Kidney epithelial cell (primary cell): ENCODE data around the gene CNNM2. TPM values are rescaled to one million over a fixed set of nuclear protein-coding genes. Genes with fewer than 3 reads are reported as not detected.

Experiments
- DNase-seq: peaks from one replicate; pipeline ENCODE4 v3.0.0-alpha.2; 2010; ENCODE audit warnings: low read depth
- H3K27me3 ChIP-seq: 2 replicates; pipeline ENCODE4 v1.6.0; 2011; ENCODE audit warnings: low read length; ENCODE audit not compliant: control insufficient read depth, insufficient read depth
- H3K36me3 ChIP-seq: 2 replicates; pipeline ENCODE4 v1.5.1; 2011; ENCODE audit warnings: low read length; ENCODE audit not compliant: control insufficient read depth, insufficient read depth
- H3K4me3 ChIP-seq: 2 replicates; pipeline ENCODE4 v1.5.1; 2011; ENCODE audit warnings: low read depth, mild to moderate bottlenecking, control low read depth, low read length
- total RNA-seq: library from RNA; depleted of rRNA; stranded (reverse); fragments of >200 nt; gene quantifications from 2 replicates; pipeline ENCODE4 v1.2.3, GENCODE V29; 2015
- TF ChIP-seq, protein P1 (sequence below): IDR thresholded peaks from 2 replicates; pipeline ENCODE4 v1.5.1; 2011; ENCODE audit warnings: mild to moderate bottlenecking, moderate library complexity, low read length, control low read depth, inconsistent platforms; ENCODE audit not compliant: insufficient read depth, poor library complexity, severe bottlenecking

CNNM2 gene
- total RNA-seq, 1 donor from 2014 or later = 6.4 TPM

DNA sequence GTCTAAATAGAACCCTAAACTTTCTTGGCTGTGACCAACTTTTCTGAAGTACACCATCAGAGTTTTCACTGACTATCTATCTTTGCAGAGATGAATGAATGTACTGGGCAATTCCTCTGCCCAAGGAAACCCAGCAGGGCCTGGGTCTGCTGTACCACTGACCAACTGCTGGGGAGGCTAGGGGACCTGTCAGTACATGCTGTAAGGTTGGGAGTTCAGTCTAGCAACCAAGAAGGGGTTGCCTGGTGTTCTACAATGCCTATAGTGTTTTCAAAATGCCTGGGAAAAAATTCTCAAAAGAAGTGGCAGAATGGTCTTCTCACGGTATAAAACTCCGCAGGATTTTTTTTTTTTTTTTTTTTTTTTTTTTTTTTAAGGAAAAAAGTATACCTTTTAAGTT, 168.7 kb downstream of the CNNM2 start:
- H3K36me3 ChIP-seq = peaks cover 2% of the 10 kb centered on the region
- TF ChIP-seq, protein P1, sequence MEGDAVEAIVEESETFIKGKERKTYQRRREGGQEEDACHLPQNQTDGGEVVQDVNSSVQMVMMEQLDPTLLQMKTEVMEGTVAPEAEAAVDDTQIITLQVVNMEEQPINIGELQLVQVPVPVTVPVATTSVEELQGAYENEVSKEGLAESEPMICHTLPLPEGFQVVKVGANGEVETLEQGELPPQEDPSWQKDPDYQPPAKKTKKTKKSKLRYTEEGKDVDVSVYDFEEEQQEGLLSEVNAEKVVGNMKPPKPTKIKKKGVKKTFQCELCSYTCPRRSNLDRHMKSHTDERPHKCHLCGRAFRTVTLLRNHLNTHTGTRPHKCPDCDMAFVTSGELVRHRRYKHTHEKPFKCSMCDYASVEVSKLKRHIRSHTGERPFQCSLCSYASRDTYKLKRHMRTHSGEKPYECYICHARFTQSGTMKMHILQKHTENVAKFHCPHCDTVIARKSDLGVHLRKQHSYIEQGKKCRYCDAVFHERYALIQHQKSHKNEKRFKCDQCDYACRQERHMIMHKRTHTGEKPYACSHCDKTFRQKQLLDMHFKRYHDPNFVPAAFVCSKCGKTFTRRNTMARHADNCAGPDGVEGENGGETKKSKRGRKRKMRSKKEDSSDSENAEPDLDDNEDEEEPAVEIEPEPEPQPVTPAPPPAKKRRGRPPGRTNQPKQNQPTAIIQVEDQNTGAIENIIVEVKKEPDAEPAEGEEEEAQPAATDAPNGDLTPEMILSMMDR = no peak
- DNase-seq = no peak

DNA sequence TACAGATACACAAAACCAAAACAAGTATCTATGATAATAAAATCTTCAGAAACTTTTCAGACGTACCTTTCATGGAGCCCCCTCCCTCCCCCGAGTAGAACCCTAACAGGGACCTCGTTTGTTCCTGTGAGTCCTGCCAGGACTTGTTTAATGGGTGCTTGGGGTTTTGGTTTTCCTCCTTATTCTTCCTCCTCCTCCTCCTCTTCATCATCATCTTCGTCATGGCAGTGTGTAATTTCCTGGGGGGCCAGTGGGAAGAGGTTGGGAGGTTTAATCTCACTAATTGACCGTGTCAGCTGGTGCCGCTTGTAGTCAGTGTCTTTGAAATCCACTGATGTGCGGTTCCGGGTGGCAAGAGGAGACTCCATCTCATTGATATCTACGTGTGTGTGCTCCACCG, 171.4 kb downstream of the CNNM2 start:
- DNase-seq = no peak
- TF ChIP-seq, protein P1 = no peak
- no peaks in the 10 kb centered on the region for H3K27me3 ChIP-seq
- H3K4me3 ChIP-seq = no peak overlapping the region
- peaks cover 2% of the 10 kb centered on the region for H3K36me3 ChIP-seq

More for the DNA sequence above, 168.7 kb downstream of the CNNM2 start:
- Histone ChIP-seq H3K27me3 (no peaks in the 10 kb centered on the region), H3K4me3 (no peak overlapping the region)

DNA sequence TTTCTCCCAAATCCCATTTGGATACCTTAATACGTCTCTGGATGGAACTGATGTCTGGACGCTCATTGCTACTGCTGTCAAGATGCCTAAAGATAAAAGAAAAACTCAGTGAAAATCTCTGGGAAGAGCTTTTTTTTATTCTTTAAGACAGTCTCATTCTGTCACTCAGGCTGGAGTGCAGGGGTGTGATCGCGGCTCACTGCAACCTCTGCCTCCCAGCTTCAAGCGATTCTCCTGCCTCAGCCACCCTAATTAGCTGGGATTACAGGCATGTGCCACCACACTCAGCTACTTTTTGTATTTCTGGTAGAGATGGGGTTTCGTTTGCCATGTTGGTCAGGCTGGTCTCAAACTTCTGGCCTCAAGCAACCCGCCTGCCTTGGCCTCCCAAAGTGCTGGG, 172.8 kb downstream of the CNNM2 start:
- no peak overlapping the region for H3K4me3 ChIP-seq
- H3K27me3 ChIP-seq = no peaks in the 10 kb centered on the region
- H3K36me3 ChIP-seq = peaks cover 2% of the 10 kb centered on the region
- no peak for DNase-seq
- TF ChIP-seq, protein P1 = no peak

DNA sequence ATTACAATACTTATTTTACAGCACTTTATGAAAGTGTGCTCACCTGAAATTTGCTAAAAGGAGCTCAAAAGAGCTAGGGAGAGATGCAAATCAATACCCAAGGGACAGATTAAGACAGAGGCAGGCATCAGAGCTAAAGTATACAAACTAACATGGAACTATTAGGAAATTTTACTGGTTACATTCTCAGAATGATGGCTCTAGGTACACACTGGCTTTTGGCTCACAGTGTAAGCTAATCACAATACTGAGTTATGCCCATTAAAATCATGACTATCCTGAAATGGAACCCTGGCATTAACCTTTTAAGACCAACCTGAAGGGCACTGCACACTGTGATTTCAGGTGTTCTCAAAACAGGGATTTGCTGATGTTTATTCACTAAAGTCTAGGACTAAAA, 176.9 kb downstream of the CNNM2 start:
- peaks cover 2% of the 10 kb centered on the region for H3K36me3 ChIP-seq
- TF ChIP-seq, protein P1 = no peak
- H3K27me3 ChIP-seq = no peaks in the 10 kb centered on the region
- H3K4me3 ChIP-seq = no peak overlapping the region
- DNase-seq = no peak

DNA sequence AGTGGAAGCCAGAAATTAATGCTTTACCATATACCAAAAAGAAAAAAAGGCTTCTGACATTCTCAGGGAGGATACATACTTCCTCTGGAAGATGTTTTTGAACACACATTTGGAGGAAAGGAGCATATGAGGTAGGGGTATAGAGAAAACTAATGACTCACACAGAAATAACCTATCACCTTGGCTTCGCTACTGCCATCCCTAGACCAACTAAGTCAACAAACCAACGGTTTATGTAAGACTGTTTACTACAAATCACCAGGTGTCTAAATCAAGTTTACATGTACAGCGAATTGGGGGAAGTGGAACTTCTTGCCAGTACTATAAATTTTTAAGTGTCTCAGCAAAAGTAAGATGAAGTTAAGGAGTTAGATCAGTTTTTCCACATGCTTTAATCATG, 178.0 kb downstream of the CNNM2 start:
- H3K27me3 ChIP-seq = no peaks in the 10 kb centered on the region
- H3K4me3 ChIP-seq = no peak overlapping the region
- DNase-seq = no peak
- H3K36me3 ChIP-seq = no peaks in the 10 kb centered on the region
- TF ChIP-seq, protein P1 = no peak

DNA sequence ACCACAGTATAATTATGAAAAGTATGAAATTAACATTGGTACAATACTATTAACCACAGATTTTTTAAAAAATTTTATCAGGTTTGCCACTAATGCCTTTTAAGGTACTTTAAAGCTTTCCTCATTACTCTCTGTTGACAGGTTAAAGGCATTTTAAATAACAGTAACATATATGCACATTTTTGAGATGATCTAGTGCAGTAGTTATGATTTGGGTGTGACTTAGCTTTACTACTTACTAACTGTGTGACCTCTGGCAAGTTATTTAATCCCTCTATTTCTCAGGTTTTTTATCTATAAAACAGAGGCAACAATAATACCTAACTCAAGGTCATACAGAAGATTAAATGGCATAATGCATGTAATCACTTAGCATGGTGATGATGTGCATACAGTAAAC, 180.1 kb downstream of the CNNM2 start:
- TF ChIP-seq, protein P1 = no peak
- Histone ChIP-seq H3K4me3 (no peak overlapping the region), H3K36me3 (no peaks in the 10 kb centered on the region), H3K27me3 (no peaks in the 10 kb centered on the region)
- DNase-seq = no peak
